ACC112 (cell line): ENCODE data around the gene ETDA.
"Not testable (repeated sequence)": the region's sequence is repeated elsewhere in the genome, so short reads cannot be mapped to it uniquely, and the experiment has no call there.

Experiments used
- H2AFZ ChIP-seq: fragments of 200-600 bp; sonication (generic); one replicate; pipeline ENCODE4 v1.6.0; 2017; ENCODE audit warnings: antibody characterized with exemption, low read length; ENCODE audit not compliant: unreplicated experiment
- H3K27ac ChIP-seq: fragments of 200-600 bp; sonication (generic); 2 replicates; pipeline ENCODE4 v1.5.1; 2014; ENCODE audit warnings: low read depth, mild to moderate bottlenecking, antibody characterized with exemption, low read length, moderate library complexity
- H3K27me3 ChIP-seq: fragments of 200-600 bp; sonication (generic); 2 replicates; pipeline ENCODE4 v1.6.1; 2014; ENCODE audit warnings: mild to moderate bottlenecking, antibody characterized with exemption, low read length, moderate library complexity, mixed read lengths; ENCODE audit not compliant: insufficient read depth
- H3K36me3 ChIP-seq: fragments of 200-600 bp; sonication (generic); 2 replicates; pipeline ENCODE4 v1.6.1; 2016; ENCODE audit warnings: mild to moderate bottlenecking, antibody characterized with exemption, low read length, moderate library complexity, mixed read lengths; ENCODE audit not compliant: insufficient read depth
- H3K4me1 ChIP-seq: fragments of 200-600 bp; sonication (generic); one replicate; pipeline ENCODE4 v1.6.1; 2016; ENCODE audit warnings: low read length, mixed read lengths; ENCODE audit not compliant: insufficient read depth, unreplicated experiment, control insufficient read depth
- H3K4me3 ChIP-seq: fragments of 200-600 bp; sonication (generic); 2 replicates; pipeline ENCODE4 v1.5.1; 2014; ENCODE audit warnings: mild to moderate bottlenecking, low read depth, low read length
- H3K79me2 ChIP-seq: fragments of 200-600 bp; sonication (generic); one replicate; pipeline ENCODE4 v1.6.0; 2016; ENCODE audit warnings: low read length; ENCODE audit not compliant: control insufficient read depth, unreplicated experiment, insufficient read depth

The ETDA gene

GRCh38 chrX:135252011-135252518 is at the start of gene ETDA:
Gene ETDA, plus strand, starts transcription at chrX:135252061. Its CDS starts 1,216 bp downstream, at chrX:135253277.
- H3K36me3 ChIP-seq, H3K4me3 ChIP-seq, H3K27me3 ChIP-seq, H3K27ac ChIP-seq, H3K79me2 ChIP-seq, H2AFZ ChIP-seq, H3K4me1 ChIP-seq: not testable (repeated sequence)

DNA sequence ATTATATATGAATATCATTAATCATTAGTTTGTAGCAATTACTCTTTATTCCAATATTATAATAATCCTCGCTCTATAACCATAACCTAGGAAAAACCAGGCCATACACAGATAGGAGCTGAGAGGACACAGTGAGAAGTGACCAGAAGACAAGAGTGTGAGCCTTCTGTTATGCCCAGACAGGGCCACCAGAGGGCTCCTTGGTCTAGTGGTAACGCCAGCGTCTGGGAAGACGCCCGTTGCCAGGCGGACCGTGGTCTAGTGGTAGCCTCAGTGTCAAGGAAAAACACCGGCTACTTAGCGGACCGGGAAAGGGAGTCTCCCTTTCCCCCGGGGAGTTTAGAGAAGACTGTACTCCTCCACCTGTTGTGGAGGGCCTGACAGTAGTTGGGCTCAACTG is 45.4 kb upstream of the ETDA start:
- H3K4me1 ChIP-seq, H3K4me3 ChIP-seq, H3K27ac ChIP-seq, H3K79me2 ChIP-seq, H3K27me3 ChIP-seq, H3K36me3 ChIP-seq, H2AFZ ChIP-seq: not testable (repeated sequence)

- Histone ChIP-seq H3K27me3 (no peaks in the 10 kb centered on the region), H3K4me3 (no peak overlapping the region), H2AFZ (no peak overlapping the region), H3K27ac (no peak overlapping the region), H3K4me1 (no peaks in the 10 kb centered on the region), H3K36me3 (no peaks in the 10 kb centered on the region), H3K79me2 (no peaks in the 10 kb centered on the region)
Observed at GRCh38 chrX:135213200-135213844, 38.5 kb upstream of the ETDA start.

DNA sequence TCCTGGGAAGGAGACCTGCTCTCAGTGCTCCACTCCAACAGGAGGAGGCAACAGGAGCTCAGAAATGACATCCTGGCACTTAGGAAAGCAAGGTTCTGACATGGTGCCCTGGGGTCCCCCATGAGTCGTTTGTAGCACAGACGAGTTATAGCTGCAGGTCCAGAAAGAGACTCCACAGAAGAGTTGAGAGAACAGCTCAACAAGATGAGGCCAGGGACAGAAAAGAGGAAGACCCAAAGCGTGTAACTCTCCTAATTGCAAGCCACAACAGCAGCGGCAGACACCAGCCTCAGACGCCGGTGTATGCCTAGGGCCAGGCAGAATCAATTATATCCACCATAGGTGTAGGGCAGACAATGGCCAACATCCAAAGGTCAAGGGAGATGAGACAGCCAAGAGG is 5.9 kb upstream of the ETDA start:
- H3K27ac ChIP-seq, H3K27me3 ChIP-seq, H2AFZ ChIP-seq, H3K4me1 ChIP-seq, H3K79me2 ChIP-seq, H3K36me3 ChIP-seq, H3K4me3 ChIP-seq: not testable (repeated sequence)

- not testable (repeated sequence) for H3K4me3 ChIP-seq, H3K36me3 ChIP-seq, H2AFZ ChIP-seq, H3K27me3 ChIP-seq, H3K79me2 ChIP-seq, H3K27ac ChIP-seq, H3K4me1 ChIP-seq
Observed at GRCh38 chrX:135256087-135256684, 4.3 kb downstream of the ETDA start.

DNA sequence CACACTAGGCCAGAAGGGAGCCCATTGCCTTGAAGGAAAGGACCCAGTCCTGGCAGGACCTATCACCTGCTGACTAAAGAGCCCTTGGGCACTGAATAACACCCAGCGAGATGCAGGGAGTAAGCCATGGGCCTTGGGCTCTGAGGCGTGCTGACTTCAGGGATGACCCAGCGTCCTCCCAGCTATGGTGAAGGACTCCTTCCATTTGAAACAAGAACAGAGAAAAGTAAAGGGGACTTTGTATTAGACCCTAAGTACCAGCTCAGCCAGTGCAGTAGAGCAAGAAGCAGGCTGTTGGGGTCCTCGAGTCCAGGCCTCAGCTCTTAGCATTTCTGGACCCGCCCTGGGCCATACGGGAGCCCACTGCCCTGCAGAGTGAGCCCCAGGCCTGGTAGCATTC is 5.1 kb downstream of the ETDA start:
- no peak overlapping the region for H3K27ac ChIP-seq

DNA sequence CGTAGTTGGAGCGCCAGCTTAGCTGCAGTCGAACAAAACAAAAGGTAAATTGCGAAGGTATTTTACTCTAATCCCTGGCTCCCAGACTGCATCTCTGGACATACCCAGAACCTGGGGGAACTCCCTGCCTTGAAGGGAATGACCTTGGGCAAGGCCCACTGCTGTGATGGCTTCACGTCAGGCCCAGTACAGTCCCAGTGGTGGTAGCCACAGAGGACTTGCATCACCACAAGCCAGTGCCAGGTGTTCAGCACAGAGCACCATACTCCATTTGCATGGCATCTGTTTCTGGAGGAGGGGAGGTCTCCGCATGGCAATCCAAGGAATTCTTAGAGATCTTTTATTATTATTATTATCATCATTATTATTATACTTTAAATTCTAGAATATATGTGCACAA is 5.6 kb downstream of the ETDA start:
- no peak overlapping the region for H3K27ac ChIP-seq
- no peaks in the 10 kb centered on the region for H3K4me1 ChIP-seq
- H2AFZ ChIP-seq: no peak overlapping the region
- no peak overlapping the region for H3K4me3 ChIP-seq
- no peaks in the 10 kb centered on the region for H3K79me2 ChIP-seq
- H3K27me3 ChIP-seq: no peaks in the 10 kb centered on the region
- H3K36me3 ChIP-seq: no peaks in the 10 kb centered on the region

More for the DNA sequence above, 5.1 kb downstream of the ETDA start:
- H3K4me3 ChIP-seq: no peak overlapping the region
- H3K4me1 ChIP-seq: no peaks in the 10 kb centered on the region
- no peaks in the 10 kb centered on the region for H3K27me3 ChIP-seq
- no peak overlapping the region for H2AFZ ChIP-seq
- no peaks in the 10 kb centered on the region for H3K79me2 ChIP-seq
- no peaks in the 10 kb centered on the region for H3K36me3 ChIP-seq

DNA sequence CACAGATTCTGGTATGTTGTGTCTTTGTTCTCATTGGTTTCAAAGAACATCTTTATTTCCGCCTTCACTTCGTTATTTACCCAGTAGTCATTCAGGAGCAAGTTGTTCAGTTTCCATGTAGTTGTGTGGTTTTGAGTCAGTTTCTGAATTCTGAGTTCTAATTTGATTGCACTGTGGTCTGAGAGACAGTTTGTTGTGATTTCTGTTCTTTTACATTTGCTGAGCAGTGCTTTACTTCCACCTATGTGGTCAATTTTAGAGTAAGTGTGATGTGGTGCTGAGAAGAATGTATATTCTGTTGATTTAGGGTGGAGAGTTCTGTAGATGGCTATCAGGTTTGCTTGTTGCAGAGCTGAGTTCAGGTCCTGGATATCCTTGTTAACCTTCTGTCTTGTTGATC is 9.1 kb downstream of the ETDA start:
- H3K4me1 ChIP-seq, H3K79me2 ChIP-seq, H2AFZ ChIP-seq, H3K27me3 ChIP-seq, H3K27ac ChIP-seq, H3K4me3 ChIP-seq, H3K36me3 ChIP-seq: not testable (repeated sequence)

DNA sequence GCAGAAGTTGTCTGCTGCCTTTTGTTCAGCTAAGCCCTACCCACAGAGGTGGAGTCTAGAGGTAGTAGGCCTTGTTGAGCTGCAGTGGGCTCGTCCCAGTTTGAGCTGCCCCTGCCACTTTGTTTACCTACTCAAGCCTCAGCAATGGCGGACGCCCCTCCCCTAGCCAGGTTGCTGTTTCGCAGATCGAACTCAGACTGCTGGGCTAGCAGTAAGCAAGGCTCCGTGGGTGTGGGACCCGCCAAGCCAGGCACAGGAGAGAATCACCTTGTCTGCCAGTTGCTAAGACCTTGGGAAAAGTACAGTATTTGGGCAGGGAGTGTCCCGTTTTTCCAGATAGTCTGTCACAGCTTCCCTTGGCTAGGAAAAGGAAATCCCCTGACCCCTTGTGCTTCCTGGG is 11.5 kb downstream of the ETDA start:
- H2AFZ ChIP-seq, H3K4me1 ChIP-seq, H3K27me3 ChIP-seq, H3K36me3 ChIP-seq, H3K27ac ChIP-seq, H3K79me2 ChIP-seq, H3K4me3 ChIP-seq: not testable (repeated sequence)

DNA sequence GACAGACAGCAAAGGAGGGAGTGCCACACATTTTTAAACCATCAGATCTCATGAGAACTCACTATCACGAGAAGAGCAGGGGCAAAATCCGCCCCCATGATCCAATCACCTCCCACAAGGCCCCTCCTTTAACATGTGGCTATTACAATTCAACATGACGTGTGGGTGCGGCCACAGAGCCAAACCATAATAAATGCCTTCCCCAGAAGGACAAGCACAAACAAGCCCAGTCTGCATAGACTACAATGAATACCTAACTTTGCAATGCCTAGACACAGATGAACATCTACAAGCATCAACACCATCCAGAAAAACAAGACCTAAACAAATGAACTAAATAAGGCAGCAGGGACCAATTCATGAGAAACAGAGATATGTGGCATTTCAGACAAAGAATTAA is 12.3 kb downstream of the ETDA start:
- H3K27me3 ChIP-seq: no peaks in the 10 kb centered on the region
- no peaks in the 10 kb centered on the region for H3K4me1 ChIP-seq

DNA sequence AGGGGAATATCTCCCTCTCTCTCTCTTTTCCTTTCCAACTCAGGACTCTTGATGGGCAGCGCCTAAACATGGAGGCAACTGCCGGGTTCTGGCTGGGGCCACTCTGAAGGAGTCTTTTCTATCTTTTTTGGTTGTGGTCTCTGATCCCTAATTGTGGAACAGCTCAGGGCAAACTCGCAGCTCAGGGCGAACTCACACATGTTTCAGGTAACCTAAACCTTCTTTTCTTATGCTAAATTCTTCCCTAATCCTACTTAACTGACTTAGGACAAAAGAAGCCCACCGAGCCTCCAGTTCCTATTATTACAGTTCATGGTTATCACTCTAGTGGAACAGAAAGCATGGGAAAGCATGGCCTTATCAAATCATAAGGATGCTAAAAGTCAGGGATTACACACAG is 21.3 kb downstream of the ETDA start:
- Histone ChIP-seq H3K36me3 (no peaks in the 10 kb centered on the region), H2AFZ (no peak overlapping the region), H3K27me3 (no peaks in the 10 kb centered on the region), H3K4me1 (no peaks in the 10 kb centered on the region), H3K27ac (no peak overlapping the region), H3K4me3 (no peak overlapping the region), H3K79me2 (no peaks in the 10 kb centered on the region)

More for the DNA sequence above, 12.3 kb downstream of the ETDA start:
- Histone ChIP-seq H3K79me2 (no peaks in the 10 kb centered on the region), H3K4me3 (no peak overlapping the region), H2AFZ (no peak overlapping the region), H3K36me3 (no peaks in the 10 kb centered on the region), H3K27ac (no peak overlapping the region)
